Measurements from ENCODE around the gene RFX4. TPM values are rescaled to one million over a fixed set of nuclear protein-coding genes. Genes with fewer than 3 reads are reported as not detected.

RFX4 gene
- total RNA-seq, 1 donor from 2014 or later: 3.4 TPM

- TF ChIP-seq EZH2 (IDR thresholded peaks at IDR 0.05) (no peak), EZH2phosphoT487 (IDR thresholded peaks at IDR 0.05) (no peak)
- TF ChIP-seq, protein P1, sequence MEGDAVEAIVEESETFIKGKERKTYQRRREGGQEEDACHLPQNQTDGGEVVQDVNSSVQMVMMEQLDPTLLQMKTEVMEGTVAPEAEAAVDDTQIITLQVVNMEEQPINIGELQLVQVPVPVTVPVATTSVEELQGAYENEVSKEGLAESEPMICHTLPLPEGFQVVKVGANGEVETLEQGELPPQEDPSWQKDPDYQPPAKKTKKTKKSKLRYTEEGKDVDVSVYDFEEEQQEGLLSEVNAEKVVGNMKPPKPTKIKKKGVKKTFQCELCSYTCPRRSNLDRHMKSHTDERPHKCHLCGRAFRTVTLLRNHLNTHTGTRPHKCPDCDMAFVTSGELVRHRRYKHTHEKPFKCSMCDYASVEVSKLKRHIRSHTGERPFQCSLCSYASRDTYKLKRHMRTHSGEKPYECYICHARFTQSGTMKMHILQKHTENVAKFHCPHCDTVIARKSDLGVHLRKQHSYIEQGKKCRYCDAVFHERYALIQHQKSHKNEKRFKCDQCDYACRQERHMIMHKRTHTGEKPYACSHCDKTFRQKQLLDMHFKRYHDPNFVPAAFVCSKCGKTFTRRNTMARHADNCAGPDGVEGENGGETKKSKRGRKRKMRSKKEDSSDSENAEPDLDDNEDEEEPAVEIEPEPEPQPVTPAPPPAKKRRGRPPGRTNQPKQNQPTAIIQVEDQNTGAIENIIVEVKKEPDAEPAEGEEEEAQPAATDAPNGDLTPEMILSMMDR (IDR thresholded peaks at IDR 0.05): no peak
- Histone ChIP-seq H3K27ac (no peak overlapping the region), H3F3A (ENCODE audit: low read depth) (peaks cover 14% of the 10 kb centered on the region), H2AFZ (replicated peaks) (no peak overlapping the region), H3K36me3 (no peaks in the 10 kb centered on the region), H3K4me3 (no peak overlapping the region), H3K79me2 (ENCODE audit: low read depth) (no peaks in the 10 kb centered on the region), H3K4me1 (peaks cover 41% of the 10 kb centered on the region), H3K27me3 (no peaks in the 10 kb centered on the region), H4K20me1 (ENCODE audit: low read depth) (no peaks in the 10 kb centered on the region), H3K9ac (no peak overlapping the region), H3K4me2 (no peak overlapping the region), H3K9me3 (ENCODE audit: low read depth) (no peaks in the 10 kb centered on the region)
- H3K27me3 Mint-ChIP-seq (ENCODE audit: insufficient read depth, low read depth): peaks cover 7% of the 10 kb centered on the region
- H3K4me3 Mint-ChIP-seq: no peak overlapping the region
- no peak overlapping the region for H3K27ac Mint-ChIP-seq
- no peak for DNase-seq (ENCODE audit: low spot score)
- peaks cover 28% of the 10 kb centered on the region for H3K4me1 Mint-ChIP-seq
- no peaks in the 10 kb centered on the region for H3K9me3 Mint-ChIP-seq
- peaks cover 68% of the 10 kb centered on the region for H3K36me3 Mint-ChIP-seq
These were observed 132.1 kb downstream of the RFX4 start for GRCh38 chr12:106714926-106715325.

GRCh38 chr12:106715582-106715981, 132.8 kb downstream of the RFX4 start:
- Histone ChIP-seq H3F3A (ENCODE audit: low read depth) (peaks cover 8% of the 10 kb centered on the region), H3K9ac (no peak overlapping the region), H3K27me3 (no peaks in the 10 kb centered on the region), H3K4me2 (no peak overlapping the region), H3K27ac (no peak overlapping the region), H3K36me3 (no peaks in the 10 kb centered on the region), H3K4me3 (no peak overlapping the region), H3K79me2 (ENCODE audit: low read depth) (no peaks in the 10 kb centered on the region), H3K9me3 (ENCODE audit: low read depth) (no peaks in the 10 kb centered on the region), H4K20me1 (ENCODE audit: low read depth) (no peaks in the 10 kb centered on the region), H2AFZ (replicated peaks) (no peak overlapping the region), H3K4me1 (peaks cover 36% of the 10 kb centered on the region)
- Mint-ChIP-seq H3K9me3 (no peaks in the 10 kb centered on the region), H3K4me3 (no peak overlapping the region), H3K4me1 (peaks cover 22% of the 10 kb centered on the region), H3K27me3 (ENCODE audit: insufficient read depth, low read depth) (peaks cover 5% of the 10 kb centered on the region), H3K36me3 (peaks cover 69% of the 10 kb centered on the region), H3K27ac (no peak overlapping the region)
- TF ChIP-seq EZH2phosphoT487 (IDR thresholded peaks at IDR 0.05) (no peak), EZH2 (IDR thresholded peaks at IDR 0.05) (no peak)
- TF ChIP-seq, protein P1 (IDR thresholded peaks at IDR 0.05): no peak
- no peak for DNase-seq (ENCODE audit: low spot score)

- no peaks in the 10 kb centered on the region for H3K36me3 ChIP-seq
These were observed 134.9 kb downstream of the RFX4 start for GRCh38 chr12:106717673-106718072.

More at GRCh38 chr12:106717673-106718072, 134.9 kb downstream of the RFX4 start:
- H3K9ac ChIP-seq: no peak overlapping the region
- no peak overlapping the region for H3K27ac ChIP-seq
- no peak overlapping the region for H3K4me2 ChIP-seq
- H3K9me3 ChIP-seq (ENCODE audit: low read depth): no peaks in the 10 kb centered on the region
- H3K4me1 ChIP-seq: peaks cover 37% of the 10 kb centered on the region
- H3K4me1 Mint-ChIP-seq: peaks cover 32% of the 10 kb centered on the region
- H3K27me3 Mint-ChIP-seq (ENCODE audit: insufficient read depth, low read depth): peaks cover 4% of the 10 kb centered on the region
- H3K27ac Mint-ChIP-seq: no peak overlapping the region
- DNase-seq (ENCODE audit: low spot score): no peak
- no peak overlapping the region for H2AFZ ChIP-seq (replicated peaks)
- H3K4me3 ChIP-seq: no peak overlapping the region
- H3F3A ChIP-seq (ENCODE audit: low read depth): peaks cover 20% of the 10 kb centered on the region
- H3K4me3 Mint-ChIP-seq: no peak overlapping the region
- TF ChIP-seq, protein P1 (IDR thresholded peaks at IDR 0.05): no peak
- TF ChIP-seq EZH2 (IDR thresholded peaks at IDR 0.05) (no peak), EZH2phosphoT487 (IDR thresholded peaks at IDR 0.05) (no peak)
- no peaks in the 10 kb centered on the region for H3K27me3 ChIP-seq
- no peaks in the 10 kb centered on the region for H3K79me2 ChIP-seq (ENCODE audit: low read depth)
- no peaks in the 10 kb centered on the region for H4K20me1 ChIP-seq (ENCODE audit: low read depth)
- no peaks in the 10 kb centered on the region for H3K9me3 Mint-ChIP-seq
- H3K36me3 Mint-ChIP-seq: peaks cover 69% of the 10 kb centered on the region

Measured in neural progenitor cell (in vitro differentiated cells).